ENCODE data around the gene PAK6.

GRCh38 chr15:40290545-40290917, 51.7 kb downstream of the PAK6 start:
- TF ChIP-seq ZSCAN20 (CRISPR knock-in tag; IDR thresholded peaks at IDR 0.05) (no peak), EP300 (IDR thresholded peaks at IDR 0.05) (no peak), CTCF (IDR thresholded peaks at IDR 0.05) (no peak)
